Transverse colon (tissue), 3 donors: ENCODE data around the gene EYS.
"Not testable (repeated sequence)": the region's sequence is repeated elsewhere in the genome, so short reads cannot be mapped to it uniquely, and the experiment has no call there.

Experiments
- CTCF ChIP-seq, 5 experiments: fragments of 200-600 bp in 3 of 5; fragments of 450-650 bp in 2 of 5; sonication (generic) in 3 of 5; IDR thresholded peaks; 1 replicate in 2 of 5; 2 replicates in 3 of 5; pipeline ENCODE4 v1.5.1; 2016 to 2017; ENCODE audit warnings: antibody characterized with exemption in 5 of 5, inconsistent platforms in 3 of 5, mild to moderate bottlenecking in 2 of 5, moderate library complexity in 1 of 5
- EP300 ChIP-seq: sonication (generic); formaldehyde crosslinking; IDR thresholded peaks from one replicate; pipeline ENCODE4 v1.6.1; 2017; ENCODE audit warnings: antibody characterized with exemption, low read depth

- not testable (repeated sequence) for TF ChIP-seq CTCF (IDR thresholded peaks at IDR 0.05); EP300
These were observed 1878.3 kb downstream of the EYS start for GRCh38 chr6:63828678-63829077.
